Activated CD4-positive, alpha-beta memory T cell treated with anti-CD3 and anti-CD28 coated beads for 36 hours (primary cell): ENCODE results near the gene ATMIN. TPM values are rescaled to one million over a fixed set of nuclear protein-coding genes. Genes with fewer than 3 reads are reported as not detected.

Experiments used
- CTCF ChIA-PET: fragments of 350-600 bp; sonication (Branson Sonifier 250); formaldehyde crosslinking; loops from one replicate; lab custom pipeline; 2021; ENCODE audit warnings: antibody characterized with exemption, inconsistent platforms; lab: Charles Lee
- POLR2A ChIA-PET: fragments of 350-600 bp; sonication (Branson Sonifier 250); formaldehyde crosslinking; loops from one replicate; lab custom pipeline; 2021; ENCODE audit warnings: antibody characterized with exemption; lab: Charles Lee
- DNase-seq: peaks from one replicate; pipeline ENCODE4 v3.0.0-alpha.2; 2020
- H3K27ac Mint-ChIP-seq: one replicate; pipeline ENCODE4 v1.8.0; 2021; ENCODE audit warnings: mixed read lengths
- H3K27me3 Mint-ChIP-seq: one replicate; pipeline ENCODE4 v1.8.0; 2021; ENCODE audit warnings: mixed read lengths
- H3K36me3 Mint-ChIP-seq: one replicate; pipeline ENCODE4 v1.8.0; 2021; ENCODE audit warnings: mixed read lengths
- H3K4me1 Mint-ChIP-seq: one replicate; pipeline ENCODE4 v1.8.0; 2021; ENCODE audit warnings: low read depth, mixed read lengths
- H3K4me3 Mint-ChIP-seq: one replicate; pipeline ENCODE4 v1.8.0; 2021; ENCODE audit warnings: mild to moderate bottlenecking, mixed read lengths
- H3K9me3 Mint-ChIP-seq: one replicate; pipeline ENCODE4 v1.8.0; 2021; ENCODE audit warnings: mixed read lengths
- intact Hi-C: fragments of 100-400 bp; cut with micrococcal nuclease; formaldehyde crosslinking; loops from one replicate; pipeline ENCODE4 v1.15.1; 2023
- total RNA-seq, 2 experiments: library from RNA; stranded (reverse); gene quantifications; one replicate each; pipeline ENCODE4 v1.2.3, GENCODE V29; 2021

ATMIN gene
- total RNA-seq, 2 experiments from 2014 or later = 19.3 to 21.3 TPM

GRCh38 chr16:80996688-80997138, 38.9 kb upstream of the ATMIN start:
- H3K27me3 Mint-ChIP-seq = no peaks in the 10 kb centered on the region
- no peaks in the 10 kb centered on the region for H3K9me3 Mint-ChIP-seq
- peaks cover 28% of the 10 kb centered on the region for H3K36me3 Mint-ChIP-seq
- ChIA-PET CTCF (interaction anchor here (0.6 to 1.4 kb wide), 2 partner anchors 8 to 39 kb away, joined by 3 to 4 read pairs; partner anchors contain the start of gene ATMIN), POLR2A (interaction anchor here (0.8 kb wide), 1 partner anchor 10 kb away, joined by 3 read pairs; the partner anchor contains the start of genes CENPN and CMC2)
- peak overlapping the region; percentile 94 for H3K27ac Mint-ChIP-seq
- peak overlapping the region; percentile 76 for H3K4me3 Mint-ChIP-seq
- intact Hi-C loops = loop anchor here (1.0 kb wide), 1 partner anchor 48 kb away; no protein-coding TSS in a partner anchor
- peaks cover 63% of the 10 kb centered on the region for H3K4me1 Mint-ChIP-seq
- DNase-seq = no peak

- POLR2A ChIA-PET = interaction anchor here (0.8 kb wide), 2 partner anchors 10 to 12 kb away, joined by 3 to 4 read pairs; partner anchors contain the start of genes CENPN and CMC2
- H3K27me3 Mint-ChIP-seq = no peaks in the 10 kb centered on the region
- H3K4me3 Mint-ChIP-seq = peak overlapping the region; percentile 76
- CTCF ChIA-PET = interaction anchor here (0.6 to 1.4 kb wide), 3 partner anchors 7 to 39 kb away, joined by 3 to 4 read pairs (median 3); partner anchors contain the start of gene ATMIN
- intact Hi-C loops = loop anchor here (1.0 kb wide), 1 partner anchor 49 kb away; no protein-coding TSS in a partner anchor
- DNase-seq = no peak
- peaks cover 68% of the 10 kb centered on the region for H3K4me1 Mint-ChIP-seq
- peaks cover 30% of the 10 kb centered on the region for H3K36me3 Mint-ChIP-seq
- H3K9me3 Mint-ChIP-seq = no peaks in the 10 kb centered on the region
- H3K27ac Mint-ChIP-seq = peak overlapping the region; percentile 94
Observed at GRCh38 chr16:80997139-80997798, 38.4 kb upstream of the ATMIN start.

DNA sequence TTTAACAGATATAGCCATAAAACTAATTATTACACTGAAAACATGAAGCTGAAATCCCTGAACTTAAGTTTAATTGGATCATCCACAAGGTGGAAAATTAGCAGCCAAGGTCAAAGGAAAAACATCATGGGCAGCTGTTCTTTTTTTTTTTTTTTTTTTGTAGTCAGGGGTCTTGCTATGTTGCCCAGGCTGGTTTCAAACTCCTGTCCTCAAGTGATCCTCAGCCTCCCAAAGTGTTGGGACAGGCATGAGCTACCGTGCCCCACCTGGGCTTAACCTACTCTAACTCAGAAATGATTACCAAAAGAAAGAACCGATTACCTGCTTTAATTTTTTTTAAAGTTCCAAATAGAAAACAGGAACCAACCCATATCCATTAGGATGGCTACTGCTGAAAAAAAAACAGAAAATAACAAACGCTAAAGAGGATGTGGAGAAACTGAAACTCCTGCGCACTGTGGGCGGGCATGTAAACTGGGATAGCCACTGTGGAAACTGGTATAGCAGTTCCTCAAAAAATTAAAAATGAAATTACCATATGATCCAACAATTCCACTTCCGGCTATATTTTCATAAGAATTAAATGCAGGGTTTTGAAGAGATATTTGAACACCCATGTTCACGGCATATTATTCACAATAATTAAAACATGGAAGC, 37.5 kb upstream of the ATMIN start:
- no peak for DNase-seq
- ChIA-PET POLR2A (interaction anchor here (0.8 kb wide), 1 partner anchor 11 kb away, joined by 4 read pairs; no protein-coding TSS in a partner anchor), CTCF (interaction anchor here (0.9 to 1.4 kb wide), 2 partner anchors 18 to 38 kb away, joined by 3 to 4 read pairs; partner anchors contain the start of gene ATMIN)
- Mint-ChIP-seq H3K9me3 (no peaks in the 10 kb centered on the region), H3K4me3 (peak overlapping the region; percentile 28), H3K27ac (peak overlapping the region; percentile 38), H3K27me3 (no peaks in the 10 kb centered on the region), H3K4me1 (peaks cover 72% of the 10 kb centered on the region), H3K36me3 (peaks cover 29% of the 10 kb centered on the region)
- intact Hi-C loops = loop anchor here (1.0 kb wide), 1 partner anchor 50 kb away; no protein-coding TSS in a partner anchor

- CTCF ChIA-PET = interaction anchor here (1.4 to 8.5 kb wide), 2 partner anchors 33 to 475 kb away, joined by 4 to 139 read pairs; partner anchors contain the start of gene ATMIN
- intact Hi-C loops = loop anchor here (2.0 to 10.0 kb wide), 4 partner anchors 314 to 1654 kb away; partner anchors contain the start of gene GAN
Observed at GRCh38 chr16:81000873-81001272, 34.8 kb upstream of the ATMIN start.

DNA sequence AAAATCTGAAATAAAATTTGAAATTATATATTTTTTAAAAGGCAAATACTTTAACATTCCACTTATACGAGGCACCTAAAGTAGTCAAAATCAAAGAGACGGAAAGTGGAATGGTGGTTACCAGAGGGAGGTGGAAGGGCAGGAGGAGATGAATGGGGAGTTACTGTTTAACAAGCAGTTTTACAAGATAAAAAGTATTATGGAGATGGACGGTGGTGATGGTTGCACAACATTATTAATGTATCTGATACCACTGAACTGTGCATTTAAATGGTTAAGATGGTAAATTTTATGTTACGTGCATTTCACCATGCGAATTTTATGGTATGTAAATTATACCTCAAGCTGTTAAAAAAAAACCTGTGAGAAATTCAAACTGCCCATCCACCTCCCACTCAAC, 34.3 kb upstream of the ATMIN start:
- Mint-ChIP-seq H3K36me3 (peaks cover 14% of the 10 kb centered on the region), H3K4me1 (peaks cover 81% of the 10 kb centered on the region), H3K9me3 (no peaks in the 10 kb centered on the region), H3K27me3 (no peaks in the 10 kb centered on the region), H3K4me3 (no peak overlapping the region), H3K27ac (peak overlapping the region; percentile 26)
- POLR2A ChIA-PET = no interaction called here
- intact Hi-C loops = loop anchor here (2.0 to 10.0 kb wide), 4 partner anchors 313 to 1653 kb away; partner anchors contain the start of gene GAN
- CTCF ChIA-PET = interaction anchor here (1.4 to 8.5 kb wide), 2 partner anchors 32 to 475 kb away, joined by 4 to 139 read pairs; partner anchors contain the start of gene ATMIN
- DNase-seq = no peak

More at GRCh38 chr16:81000873-81001272, 34.8 kb upstream of the ATMIN start:
- no peak overlapping the region for H3K27ac Mint-ChIP-seq
- POLR2A ChIA-PET = no interaction called here
- H3K4me1 Mint-ChIP-seq = peaks cover 80% of the 10 kb centered on the region
- DNase-seq = no peak
- no peaks in the 10 kb centered on the region for H3K9me3 Mint-ChIP-seq
- no peak overlapping the region for H3K4me3 Mint-ChIP-seq
- H3K36me3 Mint-ChIP-seq = peaks cover 14% of the 10 kb centered on the region
- no peaks in the 10 kb centered on the region for H3K27me3 Mint-ChIP-seq

DNA sequence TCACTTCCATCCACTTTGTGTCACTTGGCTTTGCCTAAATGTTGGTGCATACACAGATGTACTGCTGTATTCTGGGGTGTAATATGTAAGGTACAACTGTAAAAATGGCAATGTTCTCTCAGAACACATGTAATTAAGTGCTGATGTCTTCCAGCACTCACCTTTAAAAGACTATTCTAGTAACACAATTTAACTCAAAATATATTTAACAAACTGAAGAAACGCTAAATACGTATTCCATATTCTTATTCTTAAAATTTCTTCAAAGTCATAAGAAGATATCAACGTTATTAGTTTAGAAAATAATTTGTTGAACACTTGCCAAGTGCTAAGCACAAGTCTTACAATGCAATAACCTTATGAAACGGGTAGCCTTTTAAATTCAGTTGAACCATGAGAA, 32.6 kb upstream of the ATMIN start:
- Mint-ChIP-seq H3K27me3 (no peaks in the 10 kb centered on the region), H3K9me3 (no peaks in the 10 kb centered on the region), H3K36me3 (peaks cover 16% of the 10 kb centered on the region), H3K4me3 (no peak overlapping the region), H3K27ac (peak overlapping the region; percentile 83), H3K4me1 (peaks cover 71% of the 10 kb centered on the region)
- ChIA-PET CTCF (interaction anchor here (0.6 to 8.5 kb wide), 5 partner anchors 28 to 79 kb away, joined by 3 to 139 read pairs (median 3); partner anchors contain the start of genes ATMIN and C16orf46), POLR2A (interaction anchor here (0.7 to 2.3 kb wide), 4 partner anchors 10 to 74 kb away, joined by 3 to 7 read pairs (median 4); partner anchors contain the start of gene C16orf46)
- intact Hi-C loops = loop anchor here (10.0 kb wide), 3 partner anchors 312 to 1652 kb away; partner anchors contain the start of gene GAN
- DNase-seq = no peak

DNA sequence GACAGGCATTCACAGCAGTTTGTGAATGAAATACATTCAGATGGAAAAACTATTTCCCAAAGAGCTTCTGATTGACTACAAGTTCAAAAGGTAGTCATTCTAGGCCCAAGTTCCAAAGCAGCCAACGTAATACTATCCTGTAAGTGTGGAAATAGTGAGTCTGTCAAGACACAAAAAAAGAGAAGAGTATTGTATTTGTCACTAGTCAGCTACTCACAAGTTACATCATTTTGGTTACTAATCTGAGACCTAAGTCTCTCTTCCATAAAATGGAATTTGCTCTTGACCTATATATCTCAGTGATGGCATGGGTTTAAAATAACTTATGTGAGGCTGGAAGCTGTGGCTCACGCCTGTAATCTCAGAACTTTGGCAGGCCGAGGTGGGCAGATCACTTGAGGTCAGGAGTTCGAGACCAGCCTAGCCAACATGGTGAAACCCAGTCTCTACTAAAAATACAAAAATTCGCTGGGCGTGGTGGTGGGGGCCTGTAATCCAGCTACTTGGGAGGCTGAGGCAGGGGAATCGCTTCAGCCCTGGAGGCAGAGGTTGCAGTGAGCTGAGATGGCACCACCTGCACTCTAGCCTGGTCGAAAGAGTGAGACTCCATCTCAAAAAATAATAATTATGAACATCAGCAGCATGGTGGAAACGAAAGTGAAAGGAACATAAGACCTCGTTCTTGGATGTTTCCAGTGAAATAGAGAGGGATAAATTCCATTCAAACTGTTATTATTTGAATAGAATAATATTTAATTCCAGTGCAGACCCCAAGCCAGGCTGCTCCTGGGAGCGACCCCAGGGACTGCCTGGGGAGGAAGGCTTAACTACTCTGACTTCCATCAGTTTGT, 31.8 kb upstream of the ATMIN start:
- H3K9me3 Mint-ChIP-seq = no peaks in the 10 kb centered on the region
- CTCF ChIA-PET = interaction anchor here (0.6 to 8.5 kb wide), 20 partner anchors 7 to 733 kb away, joined by 3 to 139 read pairs (median 3); partner anchors contain the start of genes ATMIN and C16orf46
- DNase-seq = peak; percentile 59
- peaks cover 16% of the 10 kb centered on the region for H3K36me3 Mint-ChIP-seq
- H3K27me3 Mint-ChIP-seq = no peaks in the 10 kb centered on the region
- H3K4me3 Mint-ChIP-seq = peak overlapping the region; percentile 88
- POLR2A ChIA-PET = interaction anchor here (0.7 to 2.3 kb wide), 3 partner anchors 23 to 73 kb away, joined by 3 to 7 read pairs (median 5); partner anchors contain the start of gene C16orf46
- H3K27ac Mint-ChIP-seq = peak overlapping the region; percentile 83
- intact Hi-C loops = loop anchor here (1.0 to 10.0 kb wide), 4 partner anchors 92 to 1651 kb away; partner anchors contain the start of genes GAN and GCSH
- H3K4me1 Mint-ChIP-seq = peaks cover 66% of the 10 kb centered on the region

DNA sequence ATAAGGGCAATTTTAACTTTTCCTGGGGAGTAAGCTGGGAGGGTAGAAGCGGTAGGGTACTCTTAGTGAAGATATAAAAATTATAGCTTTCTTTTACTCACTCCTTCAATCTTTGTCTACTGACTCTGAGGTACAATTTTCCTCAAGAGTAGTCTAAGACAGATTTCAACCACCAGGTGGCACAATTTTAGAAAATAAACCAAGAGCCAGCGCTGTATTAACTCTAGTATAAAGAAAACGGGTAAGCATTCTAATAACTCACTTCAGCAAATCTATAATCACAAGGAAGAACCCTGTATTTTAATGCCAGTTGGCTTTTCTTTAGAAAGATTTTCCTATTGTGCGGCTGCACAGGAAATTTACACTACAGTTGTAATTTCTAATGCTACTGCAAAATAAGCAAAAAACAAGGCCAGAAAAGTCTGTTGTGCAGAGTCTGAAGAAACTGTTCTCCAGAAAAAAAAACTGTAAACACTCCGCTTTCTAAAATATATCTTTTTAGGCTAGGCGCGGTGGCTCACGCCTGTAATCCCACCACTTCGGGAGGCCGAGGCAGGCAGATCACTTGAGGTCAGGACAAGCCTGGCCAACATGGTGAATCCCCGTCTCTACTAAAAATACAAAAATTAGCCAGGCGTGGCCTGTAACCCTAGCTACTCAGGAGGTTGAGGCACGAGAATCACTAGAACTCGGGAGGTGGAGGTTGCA, 30.8 kb upstream of the ATMIN start:
- Mint-ChIP-seq H3K27me3 (no peaks in the 10 kb centered on the region), H3K36me3 (peaks cover 18% of the 10 kb centered on the region), H3K27ac (peak overlapping the region; percentile 83), H3K4me1 (peaks cover 59% of the 10 kb centered on the region), H3K4me3 (peak overlapping the region; percentile 88), H3K9me3 (no peaks in the 10 kb centered on the region)
- CTCF ChIA-PET = interaction anchor here (0.6 to 8.5 kb wide), 23 partner anchors 8 to 732 kb away, joined by 3 to 139 read pairs (median 3); partner anchors contain the start of gene ATMIN
- POLR2A ChIA-PET = interaction anchor here (1.1 to 2.3 kb wide), 2 partner anchors 10 to 72 kb away, joined by 3 to 7 read pairs; partner anchors contain the start of gene C16orf46
- DNase-seq = peak; percentile 18
- intact Hi-C loops = loop anchor here (1.0 to 10.0 kb wide), 5 partner anchors 92 to 1650 kb away; partner anchors contain the start of genes GAN and GCSH

DNA sequence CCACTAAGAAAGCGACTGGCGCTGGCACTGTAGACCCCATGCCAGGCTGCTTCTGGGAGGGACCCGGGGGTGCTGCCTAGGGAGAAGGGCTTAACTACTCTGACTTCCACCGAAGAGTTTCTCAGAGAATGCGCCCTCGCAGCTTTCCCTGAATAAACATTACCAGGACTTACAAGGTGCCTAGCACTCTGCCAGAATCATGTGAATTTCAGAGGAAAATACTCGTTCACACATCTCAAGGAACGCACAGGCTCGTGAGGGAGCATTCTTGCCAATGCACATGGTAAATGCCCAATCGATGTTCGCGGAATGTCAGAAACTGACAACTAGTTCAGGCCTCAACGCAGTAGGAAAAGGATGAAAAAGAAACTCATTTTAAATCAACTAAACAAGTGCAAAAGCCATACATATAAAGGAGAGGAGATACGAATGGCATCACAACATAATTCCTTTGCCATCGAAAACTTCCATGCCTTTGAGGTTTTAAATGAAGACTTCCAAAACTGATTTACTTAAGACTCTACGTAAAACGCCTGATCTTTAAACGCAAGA, 30.0 kb upstream of the ATMIN start:
- Mint-ChIP-seq H3K9me3 (no peaks in the 10 kb centered on the region), H3K27me3 (no peaks in the 10 kb centered on the region), H3K36me3 (peaks cover 18% of the 10 kb centered on the region), H3K4me3 (peak overlapping the region; percentile 88), H3K27ac (peak overlapping the region; percentile 98), H3K4me1 (peaks cover 53% of the 10 kb centered on the region)
- ChIA-PET POLR2A (interaction anchor here (1.1 kb wide), 1 partner anchor 9 kb away, joined by 3 read pairs; no protein-coding TSS in a partner anchor), CTCF (interaction anchor here (0.7 to 8.5 kb wide), 7 partner anchors 9 to 493 kb away, joined by 3 to 139 read pairs (median 6); partner anchors contain the start of gene ATMIN)
- intact Hi-C loops = loop anchor here (2.0 to 10.0 kb wide), 5 partner anchors 199 to 1649 kb away; partner anchors contain the start of gene GAN
- DNase-seq = peak; percentile 20
